Activated naive CD8-positive, alpha-beta T cell treated with anti-CD3 and anti-CD28 coated beads, Interleukin-2, amount 10 ng/mL, durations not matched to agents 7 days and 5 days (primary cell): ENCODE results near the gene CCPG1. TPM values are rescaled to one million over a fixed set of nuclear protein-coding genes. Genes with fewer than 3 reads are reported as not detected.

ENCODE experiments used
- ATAC-seq: fragments of 150-1000 bp; cut with Tn5 transposase; one replicate; pipeline ENCODE4 v1.10.0; 2021; ENCODE audit warnings: low read depth, moderate library complexity
- POLR2A ChIA-PET: fragments of 350-600 bp; sonication (Branson Sonifier 250); formaldehyde crosslinking; loops from one replicate; lab custom pipeline; 2021; ENCODE audit warnings: antibody characterized with exemption; lab: Charles Lee
- DNase-seq: peaks from one replicate; pipeline ENCODE4 v3.0.0; 2021
- H3K27ac Mint-ChIP-seq: one replicate; pipeline ENCODE4 v1.8.0; 2022; ENCODE audit warnings: mild to moderate bottlenecking, mixed read lengths
- H3K27me3 Mint-ChIP-seq: one replicate; pipeline ENCODE4 v1.8.0; 2022; ENCODE audit warnings: mild to moderate bottlenecking, moderate library complexity, mixed read lengths
- H3K36me3 Mint-ChIP-seq: one replicate; pipeline ENCODE4 v1.8.0; 2021; ENCODE audit warnings: mild to moderate bottlenecking, mixed read lengths
- H3K4me1 Mint-ChIP-seq: one replicate; pipeline ENCODE4 v1.8.0; 2021; ENCODE audit warnings: mixed read lengths
- H3K4me3 Mint-ChIP-seq: one replicate; pipeline ENCODE4 v1.8.0; 2022; ENCODE audit warnings: mild to moderate bottlenecking, moderate library complexity, mixed read lengths
- H3K9me3 Mint-ChIP-seq: one replicate; pipeline ENCODE4 v1.8.0; 2021; ENCODE audit warnings: mixed read lengths
- total RNA-seq, 2 experiments: library from RNA; stranded (reverse); gene quantifications; one replicate each; pipeline ENCODE4 v1.2.3, GENCODE V29; 2021

CCPG1 gene
- total RNA-seq, 2 experiments from 2014 or later = 16.0 to 18.8 TPM

GRCh38 chr15:55362641-55363040 is 45.5 kb downstream of the CCPG1 start:
- Mint-ChIP-seq H3K36me3 (peaks cover 6% of the 10 kb centered on the region), H3K27ac (no peak overlapping the region), H3K9me3 (no peaks in the 10 kb centered on the region), H3K4me1 (no peaks in the 10 kb centered on the region), H3K27me3 (no peaks in the 10 kb centered on the region), H3K4me3 (no peak overlapping the region)
- no peak for ATAC-seq
- POLR2A ChIA-PET = no interaction called here
- DNase-seq = no peak

GRCh38 chr15:55361048-55361447 is 47.1 kb downstream of the CCPG1 start:
- ATAC-seq (no peak), DNase-seq (no peak)
- peaks cover 14% of the 10 kb centered on the region for H3K36me3 Mint-ChIP-seq
- POLR2A ChIA-PET = no interaction called here
- H3K4me3 Mint-ChIP-seq = no peak overlapping the region
- H3K9me3 Mint-ChIP-seq = no peaks in the 10 kb centered on the region
- H3K4me1 Mint-ChIP-seq = no peaks in the 10 kb centered on the region
- H3K27me3 Mint-ChIP-seq = no peaks in the 10 kb centered on the region
- H3K27ac Mint-ChIP-seq = no peak overlapping the region

GRCh38 chr15:55360256-55360655 is 47.9 kb downstream of the CCPG1 start:
- Mint-ChIP-seq H3K4me1 (no peaks in the 10 kb centered on the region), H3K36me3 (peaks cover 17% of the 10 kb centered on the region), H3K27ac (no peak overlapping the region), H3K27me3 (no peaks in the 10 kb centered on the region), H3K4me3 (no peak overlapping the region), H3K9me3 (no peaks in the 10 kb centered on the region)
- ATAC-seq = no peak
- DNase-seq = no peak
- POLR2A ChIA-PET = no interaction called here

DNA sequence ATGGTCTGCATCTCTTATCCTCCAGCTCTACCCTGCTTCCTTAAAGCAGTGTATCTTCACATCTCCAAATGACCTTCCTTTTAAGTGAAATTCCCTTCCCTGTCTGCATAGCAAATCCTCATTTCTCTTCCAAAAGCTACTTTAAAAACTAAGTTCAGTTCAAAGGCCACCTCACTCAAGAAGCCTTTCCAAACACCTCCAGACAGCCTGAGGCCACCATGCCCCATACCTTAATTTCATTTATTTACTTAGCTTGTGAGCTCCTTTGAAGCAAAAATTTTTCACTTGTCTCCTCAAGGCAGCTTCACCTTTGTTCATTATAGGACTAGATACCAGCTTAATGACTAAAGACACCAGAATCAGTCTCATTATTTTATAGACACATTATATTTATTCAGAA is 49.7 kb downstream of the CCPG1 start:
- Mint-ChIP-seq H3K27me3 (no peaks in the 10 kb centered on the region), H3K36me3 (peaks cover 21% of the 10 kb centered on the region), H3K4me1 (no peaks in the 10 kb centered on the region), H3K27ac (no peak overlapping the region), H3K4me3 (no peak overlapping the region), H3K9me3 (no peaks in the 10 kb centered on the region)
- no peak for DNase-seq
- ATAC-seq = no peak
- POLR2A ChIA-PET = no interaction called here

DNA sequence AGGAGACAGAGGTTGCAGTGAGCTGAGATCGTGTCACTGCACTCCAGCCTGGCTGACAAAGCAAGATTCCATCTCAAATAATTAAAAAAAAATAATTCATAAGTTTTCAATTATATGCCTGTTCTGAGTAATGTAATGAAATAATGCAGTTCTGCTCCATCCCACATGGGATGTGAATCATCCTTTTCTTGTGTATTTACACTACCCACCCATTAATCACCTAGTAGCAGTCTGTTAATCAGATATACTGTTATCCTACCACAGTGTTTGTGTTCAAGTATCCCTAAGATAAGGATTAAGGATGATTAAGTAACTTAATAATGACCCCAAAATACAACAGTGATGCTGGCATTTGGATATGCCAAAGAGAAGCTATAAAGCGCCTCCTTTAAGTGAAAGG is 50.4 kb downstream of the CCPG1 start:
- no peaks in the 10 kb centered on the region for H3K9me3 Mint-ChIP-seq

GRCh38 chr15:55356985-55357585 is 51.1 kb downstream of the CCPG1 start:
- H3K27me3 Mint-ChIP-seq = no peaks in the 10 kb centered on the region
- DNase-seq = no peak
- H3K36me3 Mint-ChIP-seq = peaks cover 21% of the 10 kb centered on the region
- POLR2A ChIA-PET = no interaction called here
- no peak for ATAC-seq
- no peaks in the 10 kb centered on the region for H3K4me1 Mint-ChIP-seq
- H3K9me3 Mint-ChIP-seq = no peaks in the 10 kb centered on the region
- H3K4me3 Mint-ChIP-seq = no peak overlapping the region
- no peak overlapping the region for H3K27ac Mint-ChIP-seq

More for the DNA sequence above, 50.4 kb downstream of the CCPG1 start:
- POLR2A ChIA-PET = no interaction called here
- no peaks in the 10 kb centered on the region for H3K4me1 Mint-ChIP-seq
- H3K4me3 Mint-ChIP-seq = no peak overlapping the region
- H3K27ac Mint-ChIP-seq = no peak overlapping the region
- peaks cover 21% of the 10 kb centered on the region for H3K36me3 Mint-ChIP-seq
- ATAC-seq = no peak
- no peaks in the 10 kb centered on the region for H3K27me3 Mint-ChIP-seq
- DNase-seq = no peak

DNA sequence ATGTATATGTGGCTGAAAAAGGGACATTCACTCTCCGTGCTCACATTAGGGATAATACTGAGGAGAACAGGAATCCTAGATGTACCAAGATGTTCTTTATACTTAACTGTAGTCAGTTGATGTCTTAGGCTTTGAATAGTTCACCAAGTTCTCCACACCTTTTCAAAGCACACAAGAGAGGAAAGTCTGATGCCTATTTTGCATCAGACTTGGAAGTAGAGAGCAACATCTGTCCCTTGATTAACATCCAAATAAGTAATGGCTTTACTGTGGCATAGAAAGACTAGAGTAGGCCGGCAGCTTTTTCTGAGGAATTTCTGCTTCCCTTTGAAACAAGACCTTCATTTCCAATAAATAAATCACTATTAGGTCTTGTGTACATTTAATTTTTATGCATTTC is 55.1 kb downstream of the CCPG1 start:
- DNase-seq (no peak), ATAC-seq (no peak)
- Mint-ChIP-seq H3K27ac (no peak overlapping the region), H3K4me1 (no peaks in the 10 kb centered on the region), H3K36me3 (peaks cover 19% of the 10 kb centered on the region), H3K27me3 (no peaks in the 10 kb centered on the region), H3K4me3 (no peak overlapping the region), H3K9me3 (no peaks in the 10 kb centered on the region)
- POLR2A ChIA-PET = no interaction called here

DNA sequence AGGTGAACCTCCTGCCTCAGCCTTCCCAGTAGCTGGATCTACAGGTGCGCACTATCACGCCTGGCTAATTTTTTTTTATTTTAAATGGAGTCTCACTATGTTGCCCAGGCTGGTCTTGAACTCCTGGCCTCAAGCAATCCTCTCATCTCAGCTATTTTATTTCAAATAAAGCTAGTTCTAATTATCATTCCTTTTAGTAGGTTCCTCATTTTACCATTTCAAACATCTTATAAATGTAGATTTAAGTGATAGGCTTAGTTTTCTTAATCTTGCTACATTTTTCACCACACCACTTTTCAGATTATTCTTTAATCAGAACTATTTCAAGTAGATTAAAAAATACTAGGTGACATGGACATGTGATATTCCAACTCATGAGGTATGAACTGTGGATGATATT is 58.9 kb downstream of the CCPG1 start:
- no peaks in the 10 kb centered on the region for H3K27me3 Mint-ChIP-seq
- ATAC-seq (no peak), DNase-seq (no peak)
- H3K36me3 Mint-ChIP-seq = peaks cover 16% of the 10 kb centered on the region
- H3K9me3 Mint-ChIP-seq = no peaks in the 10 kb centered on the region
- no peaks in the 10 kb centered on the region for H3K4me1 Mint-ChIP-seq
- H3K4me3 Mint-ChIP-seq = no peak overlapping the region
- H3K27ac Mint-ChIP-seq = no peak overlapping the region
- POLR2A ChIA-PET = no interaction called here

DNA sequence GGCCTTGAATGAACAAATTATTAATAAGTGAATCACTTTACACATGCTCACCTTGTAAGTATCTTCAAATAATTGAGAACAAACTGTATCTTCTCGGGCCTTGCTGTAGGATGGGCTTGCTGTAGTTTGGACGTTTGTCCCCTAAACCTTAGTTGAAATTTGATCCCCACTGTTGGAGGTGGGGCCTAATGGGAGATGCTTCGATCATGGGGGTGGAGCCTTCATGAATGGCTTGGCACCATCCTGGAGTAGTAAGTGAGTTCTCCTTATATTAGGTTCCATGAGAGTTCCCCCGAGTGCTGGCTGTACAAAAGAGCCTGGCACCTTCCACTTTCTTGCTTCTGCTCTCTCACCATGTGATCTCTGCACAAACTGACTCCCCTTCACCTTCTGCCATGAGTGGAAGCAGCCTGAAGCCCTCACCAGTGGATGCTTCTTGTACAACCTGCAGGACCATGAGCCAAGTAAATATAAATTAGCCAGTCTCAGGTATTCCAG is 59.8 kb downstream of the CCPG1 start:
- ATAC-seq = no peak
- H3K36me3 Mint-ChIP-seq = peaks cover 18% of the 10 kb centered on the region
- H3K27ac Mint-ChIP-seq = no peak overlapping the region
- no peaks in the 10 kb centered on the region for H3K4me1 Mint-ChIP-seq
- H3K4me3 Mint-ChIP-seq = no peak overlapping the region
- POLR2A ChIA-PET = interaction anchor here (0.7 kb wide), 1 partner anchor 17 kb away, joined by 3 read pairs; no protein-coding TSS in a partner anchor
- H3K9me3 Mint-ChIP-seq = no peaks in the 10 kb centered on the region
- no peak for DNase-seq
- no peaks in the 10 kb centered on the region for H3K27me3 Mint-ChIP-seq

- Mint-ChIP-seq H3K27me3 (no peaks in the 10 kb centered on the region), H3K9me3 (no peaks in the 10 kb centered on the region), H3K4me3 (no peak overlapping the region), H3K4me1 (no peaks in the 10 kb centered on the region), H3K27ac (no peak overlapping the region), H3K36me3 (peaks cover 23% of the 10 kb centered on the region)
- ATAC-seq = no peak
- POLR2A ChIA-PET = interaction anchor here (0.6 kb wide), 1 partner anchor 26 kb away, joined by 4 read pairs; no protein-coding TSS in a partner anchor
- no peak for DNase-seq
Observed at GRCh38 chr15:55344206-55344605, 64.0 kb downstream of the CCPG1 start.

- no peaks in the 10 kb centered on the region for H3K27me3 Mint-ChIP-seq
- DNase-seq (no peak), ATAC-seq (no peak)
- H3K4me1 Mint-ChIP-seq = no peaks in the 10 kb centered on the region
- POLR2A ChIA-PET = no interaction called here
- H3K27ac Mint-ChIP-seq = no peak overlapping the region
- H3K4me3 Mint-ChIP-seq = no peak overlapping the region
- H3K9me3 Mint-ChIP-seq = no peaks in the 10 kb centered on the region
- peaks cover 23% of the 10 kb centered on the region for H3K36me3 Mint-ChIP-seq
Observed at GRCh38 chr15:55343168-55343567, 65.0 kb downstream of the CCPG1 start.

- H3K27ac Mint-ChIP-seq = no peak overlapping the region
- no peak overlapping the region for H3K4me3 Mint-ChIP-seq
- POLR2A ChIA-PET = no interaction called here
- H3K27me3 Mint-ChIP-seq = no peaks in the 10 kb centered on the region
- peaks cover 19% of the 10 kb centered on the region for H3K36me3 Mint-ChIP-seq
- no peaks in the 10 kb centered on the region for H3K4me1 Mint-ChIP-seq
- H3K9me3 Mint-ChIP-seq = no peaks in the 10 kb centered on the region
- ATAC-seq (no peak), DNase-seq (no peak)
Observed at GRCh38 chr15:55337160-55337559, 71.0 kb downstream of the CCPG1 start.

- Mint-ChIP-seq H3K9me3 (no peaks in the 10 kb centered on the region), H3K36me3 (peaks cover 26% of the 10 kb centered on the region), H3K4me1 (no peaks in the 10 kb centered on the region), H3K27me3 (no peaks in the 10 kb centered on the region), H3K4me3 (no peak overlapping the region), H3K27ac (no peak overlapping the region)
- DNase-seq (no peak), ATAC-seq (no peak)
- POLR2A ChIA-PET = no interaction called here
Observed at GRCh38 chr15:55334997-55335396, 73.2 kb downstream of the CCPG1 start.

GRCh38 chr15:55334371-55334770 is 73.8 kb downstream of the CCPG1 start:
- Mint-ChIP-seq H3K4me3 (no peak overlapping the region), H3K27me3 (no peaks in the 10 kb centered on the region), H3K27ac (no peak overlapping the region), H3K4me1 (no peaks in the 10 kb centered on the region), H3K9me3 (no peaks in the 10 kb centered on the region), H3K36me3 (peaks cover 23% of the 10 kb centered on the region)
- POLR2A ChIA-PET = no interaction called here
- no peak for ATAC-seq
- DNase-seq = no peak
